IPS DF 4.7 (cell line): ENCODE results near the gene FGD6.
"Not testable (repeated sequence)": the region's sequence is repeated elsewhere in the genome, so short reads cannot be mapped to it uniquely, and the experiment has no call there.

ENCODE experiments used
- DNase-seq: peaks from one replicate; pipeline ENCODE4 v3.0.0-alpha.2; 2013; ENCODE audit warnings: low spot score; ENCODE audit errors: extremely low read depth

The FGD6 gene

GRCh38 chr12:95205685-95206084 is 11.6 kb downstream of the FGD6 start:
- no peak for DNase-seq

GRCh38 chr12:95205016-95205624 is 12.1 kb downstream of the FGD6 start:
- no peak for DNase-seq

DNA sequence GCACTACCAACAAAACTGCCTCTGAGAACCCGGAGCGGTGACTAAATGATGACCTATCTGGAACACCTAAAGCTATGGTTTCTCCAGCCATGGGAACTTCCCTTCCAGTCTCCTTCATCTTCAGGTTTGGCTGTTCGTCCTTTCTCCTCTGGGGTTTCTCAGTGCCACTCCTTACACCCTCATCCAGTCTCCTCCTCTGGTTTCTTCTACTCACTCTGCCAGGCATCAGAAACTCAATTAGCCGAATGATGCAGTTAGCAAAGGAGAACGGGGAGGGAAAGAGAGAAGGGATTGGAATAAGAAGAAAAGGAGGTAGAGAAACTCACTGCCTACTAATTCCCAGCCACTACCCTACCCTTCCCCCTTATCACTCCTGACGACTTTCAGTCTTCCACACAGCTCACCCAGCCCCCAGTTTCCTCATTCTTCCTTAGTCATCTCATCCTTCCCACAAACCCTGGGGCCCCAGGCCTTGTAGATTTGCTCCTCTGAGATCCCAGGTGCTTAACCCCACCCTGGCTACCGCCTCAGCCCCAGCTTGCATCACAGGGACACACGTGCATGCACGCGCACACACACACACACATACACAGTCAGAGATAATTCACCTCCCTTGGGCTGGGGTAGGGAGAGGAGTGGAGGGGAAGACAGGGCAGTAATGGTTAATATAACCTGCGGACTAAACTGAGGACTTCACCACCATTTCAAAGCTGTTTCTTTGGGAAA is 13.0 kb downstream of the FGD6 start:
- DNase-seq, result no peak

GRCh38 chr12:95203487-95204030 is 13.7 kb downstream of the FGD6 start:
- no peak for DNase-seq

GRCh38 chr12:95202691-95203486 is 14.4 kb downstream of the FGD6 start:
- no peak for DNase-seq

- DNase-seq, result no peak
These were observed 16.1 kb downstream of the FGD6 start for GRCh38 chr12:95201056-95201670.

GRCh38 chr12:95200128-95200894 is 17.0 kb downstream of the FGD6 start:
- DNase-seq, result no peak

GRCh38 chr12:95198914-95199313 is 18.4 kb downstream of the FGD6 start:
- DNase-seq, result no peak

GRCh38 chr12:95197636-95198035 is 19.6 kb downstream of the FGD6 start:
- no peak for DNase-seq

GRCh38 chr12:95196875-95197569 is 20.2 kb downstream of the FGD6 start:
- DNase-seq, result not testable (repeated sequence)

DNA sequence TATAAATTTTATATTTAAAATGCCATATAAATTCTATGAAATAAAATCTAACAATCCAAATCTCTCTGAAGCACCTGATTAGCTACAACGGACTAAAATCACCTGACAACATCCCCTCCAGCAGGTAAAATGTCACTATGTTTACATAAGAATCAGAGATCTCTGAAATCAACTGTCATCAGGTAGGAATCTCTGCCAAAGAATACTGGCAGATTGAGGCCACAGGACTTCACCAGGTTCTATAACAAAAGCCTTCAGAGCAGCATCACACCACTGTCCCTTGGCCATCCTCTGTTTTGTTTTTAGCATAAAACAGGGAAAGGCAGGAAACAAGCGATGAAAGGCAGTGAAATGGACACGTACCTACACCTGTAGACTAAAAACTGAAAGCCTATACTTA is 22.1 kb downstream of the FGD6 start:
- no peak for DNase-seq

- no peak for DNase-seq
These were observed 24.1 kb downstream of the FGD6 start for GRCh38 chr12:95193139-95193538.

GRCh38 chr12:95192271-95192670 is 25.0 kb downstream of the FGD6 start:
- DNase-seq, result no peak

GRCh38 chr12:95191060-95191696 is 26.1 kb downstream of the FGD6 start:
- no peak for DNase-seq

DNA sequence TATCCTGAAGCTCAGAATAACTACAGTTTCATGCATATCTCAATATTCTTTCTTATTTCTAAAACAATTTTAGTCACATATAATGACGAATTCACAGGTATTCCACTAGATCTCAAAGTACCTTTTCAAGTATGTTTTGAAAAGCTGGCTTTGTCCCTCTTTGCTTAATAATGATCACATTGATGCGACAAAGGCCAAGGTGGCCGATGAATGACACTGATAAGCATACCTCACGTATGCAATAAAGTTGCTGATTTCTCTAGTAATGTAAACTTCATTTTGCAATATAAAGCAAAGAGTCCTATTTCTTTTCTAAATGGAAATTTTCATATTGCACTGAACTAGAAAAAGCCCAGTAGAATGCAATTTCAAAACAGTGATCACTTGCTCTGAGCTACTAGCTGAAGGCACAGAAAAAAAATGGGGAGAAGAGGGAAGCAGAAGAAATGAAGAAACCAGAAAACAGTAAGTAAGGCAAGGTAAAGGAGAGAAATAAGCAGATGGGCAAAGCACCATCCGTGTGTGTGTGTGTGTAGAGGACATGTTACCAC is 29.3 kb downstream of the FGD6 start:
- DNase-seq, result no peak

- DNase-seq, result no peak
These were observed 31.4 kb downstream of the FGD6 start for GRCh38 chr12:95185854-95186253.

DNA sequence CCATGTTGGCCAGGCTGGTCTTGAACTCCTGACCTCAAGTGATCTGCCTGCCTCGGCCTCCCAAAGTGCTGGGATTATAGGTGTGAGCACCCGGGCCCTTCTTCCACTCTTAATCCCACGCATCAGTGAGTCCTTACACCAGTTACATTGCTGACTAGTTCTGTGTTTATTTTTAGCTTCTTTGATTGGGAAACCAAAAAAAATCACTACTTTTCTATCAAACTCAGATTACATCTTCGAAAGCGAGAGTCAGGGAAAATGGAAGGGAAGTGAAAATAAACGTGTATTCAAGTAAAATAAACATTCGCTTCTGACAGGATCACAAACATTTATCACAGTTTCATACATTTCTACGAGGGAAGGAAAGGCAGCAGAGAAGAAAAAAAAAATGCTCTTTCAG is 32.2 kb downstream of the FGD6 start:
- DNase-seq, result no peak

GRCh38 chr12:95184121-95184520 is 33.1 kb downstream of the FGD6 start:
- no peak for DNase-seq

DNA sequence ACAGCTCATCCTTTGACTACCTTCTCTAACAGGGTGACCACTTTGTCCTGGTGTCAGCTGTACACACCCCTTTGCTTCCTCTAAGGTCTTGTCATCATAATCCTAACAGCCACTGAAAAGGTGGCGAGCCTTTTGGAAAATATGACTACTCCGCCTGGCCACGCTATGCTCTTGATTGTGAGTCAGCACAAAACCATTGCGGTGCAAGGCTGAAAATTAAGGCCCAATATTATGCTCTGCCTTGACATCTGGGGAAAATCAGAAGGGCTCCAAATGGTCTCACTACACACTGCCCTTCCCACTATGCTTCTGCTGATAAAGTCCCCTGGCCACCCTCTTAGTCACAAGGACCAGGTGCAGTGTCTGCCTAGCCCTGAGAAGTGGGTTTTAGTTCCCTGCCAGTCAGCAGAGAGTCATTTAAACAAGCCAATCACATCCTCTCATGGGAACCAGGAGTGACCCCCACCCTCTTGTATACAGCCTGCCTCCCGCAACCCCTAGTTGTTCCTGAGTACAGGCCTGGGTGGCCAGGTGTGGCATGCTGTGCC is 34.3 kb downstream of the FGD6 start:
- no peak for DNase-seq
